Head of caudate nucleus (tissue), 42 donors: ENCODE results near the gene NTN1.

Source experiments
- DNase-seq, 42 donors: peaks; one replicate each; pipeline versions ENCODE4 v3.0.0 to v3.0.0-alpha.2; 2020 to 2021; ENCODE audit warnings: mixed read lengths in 7 of 42
- intact Hi-C: fragments of 100-400 bp; cut with DNase I; formaldehyde crosslinking; loops from one replicate; pipeline ENCODE4 v1.15.0; 2022

Gene NTN1

DNA sequence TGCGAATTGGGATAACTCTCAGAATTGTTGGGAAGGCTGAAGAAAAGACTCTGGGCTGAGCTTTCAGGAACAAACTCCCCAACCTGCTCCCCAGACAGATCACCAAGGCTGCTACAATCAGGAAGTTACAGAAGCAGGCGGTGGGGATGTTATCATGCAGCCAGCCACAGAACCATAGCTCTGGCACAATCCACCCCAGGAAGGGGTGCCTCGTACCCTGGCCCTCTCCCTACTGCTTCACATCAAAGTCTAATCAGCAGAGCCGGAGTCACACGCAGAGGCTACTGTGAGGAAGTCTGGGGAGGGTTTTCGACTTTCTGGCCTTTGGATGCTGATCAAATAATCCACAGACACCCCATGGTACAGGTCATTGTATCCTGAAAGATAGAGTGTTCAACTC lies 86.8 kb downstream of the NTN1 start:
- DNase-seq, result no peak
- intact Hi-C loops, result no loop called here

DNA sequence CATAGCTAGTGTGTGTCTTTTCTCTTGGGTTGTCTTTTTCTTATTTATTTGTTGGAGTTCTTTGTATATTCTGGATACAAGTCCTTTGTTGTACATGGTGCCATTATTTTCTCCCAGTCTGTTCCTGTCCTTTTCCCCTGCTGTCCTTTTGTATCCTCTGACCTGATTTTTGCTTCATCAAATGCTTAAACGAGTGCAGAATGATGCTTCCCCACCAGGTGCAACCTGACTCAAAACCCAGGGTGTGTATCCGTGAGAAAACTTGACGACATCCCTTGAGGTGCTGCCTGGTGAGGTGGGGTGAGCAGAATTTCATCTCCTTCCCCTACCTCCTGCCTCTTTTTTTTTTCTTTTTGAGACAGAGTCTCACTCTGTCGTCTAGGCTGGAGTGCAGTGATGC lies 88.6 kb downstream of the NTN1 start:
- intact Hi-C loops, result no loop called here
- DNase-seq, result no peak

DNA sequence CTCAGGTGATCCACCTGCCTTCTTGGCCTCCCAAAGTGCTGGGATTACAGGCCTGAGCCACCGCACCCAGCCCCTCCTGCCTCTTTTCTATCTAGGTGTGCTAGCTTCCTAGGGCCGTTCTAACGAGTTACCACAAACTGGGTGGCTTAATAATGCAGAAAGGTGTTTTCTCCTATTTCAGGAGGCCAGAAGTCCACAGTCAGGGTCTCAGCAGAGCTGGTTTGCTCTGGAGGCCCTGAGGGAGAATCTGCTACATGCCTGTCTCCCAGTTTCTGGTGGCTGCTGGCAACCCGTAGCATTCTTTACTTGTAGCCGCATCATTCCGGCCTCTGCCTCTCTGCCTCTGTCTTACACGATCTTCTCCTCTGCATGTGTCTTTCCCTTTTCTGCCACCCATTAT lies 89.2 kb downstream of the NTN1 start:
- intact Hi-C loops, result no loop called here
- no peak for DNase-seq

DNA sequence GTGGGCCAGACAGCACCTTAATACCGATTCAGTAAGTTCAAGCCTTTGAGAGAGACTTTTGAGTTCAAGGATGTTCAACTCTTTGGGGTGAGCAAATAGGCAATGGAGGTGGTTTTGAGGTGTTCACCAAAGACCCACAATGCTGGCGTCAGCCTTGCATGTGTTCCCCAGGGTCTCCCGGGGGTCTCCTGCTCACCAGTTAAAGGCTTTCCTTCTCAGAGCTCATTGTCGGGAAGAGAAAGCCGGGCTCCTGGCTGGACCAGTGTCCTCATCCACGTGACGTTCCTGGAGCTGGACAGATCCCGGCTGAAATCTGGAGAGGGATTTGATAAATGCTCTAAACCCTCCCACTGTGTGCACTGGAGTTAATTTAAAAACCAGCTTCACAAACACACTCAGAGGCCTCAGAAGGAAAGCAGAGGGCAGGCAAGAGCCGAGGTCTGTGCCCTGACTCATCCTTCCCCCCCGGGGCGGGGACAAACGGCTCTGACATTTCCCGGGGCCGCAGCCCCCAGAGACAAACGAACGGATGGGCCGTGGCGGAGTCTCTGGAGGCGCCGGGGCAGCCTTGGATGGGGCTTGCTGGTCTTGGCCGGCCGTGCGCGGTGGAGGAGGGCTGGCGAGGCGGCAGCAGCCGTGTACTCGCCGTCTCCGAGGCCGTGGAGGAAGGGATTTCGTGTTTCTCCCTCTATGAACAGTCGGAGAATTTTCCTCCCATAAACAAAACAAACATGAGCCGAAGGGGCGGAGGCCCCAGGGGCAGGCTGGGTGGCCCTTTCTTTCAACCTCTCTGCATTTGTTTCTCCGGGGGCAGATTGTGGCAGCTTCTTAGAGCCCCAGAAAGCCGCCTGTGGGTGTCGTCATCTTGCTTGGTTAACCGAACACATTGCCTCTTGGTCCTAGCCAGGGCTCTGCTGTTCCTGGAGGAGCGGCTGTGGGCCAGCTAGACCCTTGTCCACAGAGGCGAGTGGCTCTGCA lies 94.2 kb downstream of the NTN1 start:
- intact Hi-C loops, result no loop called here

DNA sequence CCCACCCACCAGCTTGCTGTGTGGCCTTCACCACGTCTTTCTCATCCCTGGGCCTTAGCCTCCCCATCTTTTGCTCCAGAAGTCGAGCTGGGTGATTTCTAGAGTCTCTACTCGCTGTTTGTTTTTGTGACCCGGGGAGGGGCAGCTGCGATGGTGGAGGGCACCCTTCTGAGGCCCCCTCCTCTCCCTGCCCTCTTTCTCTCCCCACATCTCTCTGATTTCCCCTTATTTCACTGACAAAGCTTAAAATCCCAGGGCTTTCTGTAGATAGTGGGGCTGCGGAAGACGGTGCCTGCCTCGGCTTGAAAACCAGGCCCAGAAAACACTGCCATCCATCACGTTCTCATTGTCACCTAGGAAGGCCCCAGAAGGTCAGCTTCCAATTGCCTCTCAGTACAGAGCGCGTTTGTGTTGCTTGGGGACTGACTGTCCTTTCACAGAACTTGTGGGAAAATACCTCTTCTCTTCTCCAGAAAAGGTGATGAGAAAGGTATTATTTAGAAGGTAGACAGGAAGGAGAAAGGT lies 95.1 kb downstream of the NTN1 start:
- DNase-seq, result no peak
- intact Hi-C loops, result no loop called here

More for the DNA sequence above, 94.2 kb downstream of the NTN1 start:
- DNase-seq, result peak in 33 of 42 donors; percentile 12 to 70 (median 33)

DNA sequence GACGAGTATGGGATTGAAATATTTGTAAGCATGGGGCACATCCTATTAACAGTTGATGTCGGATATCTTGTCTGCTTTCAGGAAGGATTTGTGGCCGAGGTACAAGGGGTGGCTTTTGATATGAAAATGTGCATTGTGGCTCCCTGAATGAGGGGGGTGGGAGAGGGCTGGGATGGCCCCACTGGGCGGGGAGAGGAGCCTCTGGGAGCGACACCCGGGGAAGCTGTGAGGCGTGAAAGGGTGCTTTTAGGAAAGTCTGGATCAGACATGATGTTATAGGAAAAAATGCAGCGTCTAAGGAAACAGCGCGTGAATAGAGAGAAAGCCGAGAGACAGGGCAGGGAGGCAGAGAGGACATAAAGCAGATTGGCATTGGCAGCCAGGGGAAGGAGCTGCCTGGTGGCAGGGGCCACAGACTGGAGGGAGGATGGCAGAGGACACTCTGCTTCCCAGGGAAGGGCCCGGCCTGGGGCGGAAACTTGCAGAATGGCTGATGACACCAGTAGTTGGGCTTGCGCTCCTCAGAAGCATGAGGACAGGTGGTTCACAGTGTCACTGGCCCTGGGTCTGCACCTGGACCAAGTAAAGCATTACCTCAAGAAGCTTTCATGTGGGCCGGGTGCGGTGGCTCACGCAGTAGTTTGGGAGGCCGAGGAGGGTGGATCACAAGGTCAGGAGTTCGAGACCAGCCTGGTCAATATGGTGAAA lies 95.7 kb downstream of the NTN1 start:
- intact Hi-C loops, result no loop called here
- DNase-seq, result no peak

DNA sequence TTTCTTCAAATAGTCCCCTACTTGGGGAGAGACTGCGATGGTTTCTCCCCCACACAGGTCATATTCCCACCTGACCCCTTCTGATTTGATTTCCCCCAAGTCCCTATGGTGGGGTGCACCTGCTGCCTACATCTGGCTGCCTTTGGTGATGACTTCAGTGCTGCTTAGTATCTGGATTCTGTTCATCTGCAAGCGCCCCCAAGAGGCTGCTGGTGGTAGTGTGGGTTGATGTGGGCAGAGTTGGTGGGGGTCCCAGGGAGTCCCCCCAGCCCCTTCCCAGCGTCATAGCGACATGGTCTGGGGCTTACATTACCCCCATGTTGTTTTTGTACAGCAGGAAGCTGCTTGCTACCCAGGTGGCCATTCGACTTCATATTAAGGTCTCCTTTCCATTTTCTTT lies 99.2 kb downstream of the NTN1 start:
- intact Hi-C loops, result no loop called here
- no peak for DNase-seq

DNA sequence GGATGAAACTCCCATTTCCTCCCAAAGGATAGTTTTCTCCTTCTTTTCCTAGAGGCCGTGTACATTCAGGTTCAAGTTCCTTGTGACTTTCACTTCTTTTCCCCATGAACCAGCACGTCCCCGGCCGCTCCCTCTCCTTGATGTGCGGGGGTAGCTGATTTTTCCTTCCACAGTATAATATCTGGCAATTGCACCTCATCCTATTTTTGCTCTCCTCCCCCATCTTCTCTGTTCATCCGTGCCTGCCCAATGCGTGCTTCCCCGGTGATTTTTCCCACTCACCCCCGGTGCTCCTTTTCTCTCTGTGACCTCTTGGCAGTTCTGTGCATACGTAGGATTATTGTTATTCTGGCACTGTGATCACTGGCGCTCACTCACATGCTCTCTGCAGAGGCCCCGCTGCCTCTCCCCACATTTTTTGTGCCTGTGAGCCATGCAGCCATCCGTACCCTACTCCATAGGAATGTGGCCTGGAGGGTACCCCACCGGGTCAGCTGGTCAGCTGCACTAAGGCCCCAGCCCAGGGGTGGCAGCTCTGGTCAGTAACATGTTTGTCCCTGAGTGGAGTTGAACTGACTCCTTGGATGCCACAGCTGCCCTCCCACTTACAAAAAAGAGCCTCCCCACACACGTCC lies 100.0 kb downstream of the NTN1 start:
- intact Hi-C loops, result no loop called here
- peak in 21 of 42 donors; percentile 12 to 57 (median 33) for DNase-seq

DNA sequence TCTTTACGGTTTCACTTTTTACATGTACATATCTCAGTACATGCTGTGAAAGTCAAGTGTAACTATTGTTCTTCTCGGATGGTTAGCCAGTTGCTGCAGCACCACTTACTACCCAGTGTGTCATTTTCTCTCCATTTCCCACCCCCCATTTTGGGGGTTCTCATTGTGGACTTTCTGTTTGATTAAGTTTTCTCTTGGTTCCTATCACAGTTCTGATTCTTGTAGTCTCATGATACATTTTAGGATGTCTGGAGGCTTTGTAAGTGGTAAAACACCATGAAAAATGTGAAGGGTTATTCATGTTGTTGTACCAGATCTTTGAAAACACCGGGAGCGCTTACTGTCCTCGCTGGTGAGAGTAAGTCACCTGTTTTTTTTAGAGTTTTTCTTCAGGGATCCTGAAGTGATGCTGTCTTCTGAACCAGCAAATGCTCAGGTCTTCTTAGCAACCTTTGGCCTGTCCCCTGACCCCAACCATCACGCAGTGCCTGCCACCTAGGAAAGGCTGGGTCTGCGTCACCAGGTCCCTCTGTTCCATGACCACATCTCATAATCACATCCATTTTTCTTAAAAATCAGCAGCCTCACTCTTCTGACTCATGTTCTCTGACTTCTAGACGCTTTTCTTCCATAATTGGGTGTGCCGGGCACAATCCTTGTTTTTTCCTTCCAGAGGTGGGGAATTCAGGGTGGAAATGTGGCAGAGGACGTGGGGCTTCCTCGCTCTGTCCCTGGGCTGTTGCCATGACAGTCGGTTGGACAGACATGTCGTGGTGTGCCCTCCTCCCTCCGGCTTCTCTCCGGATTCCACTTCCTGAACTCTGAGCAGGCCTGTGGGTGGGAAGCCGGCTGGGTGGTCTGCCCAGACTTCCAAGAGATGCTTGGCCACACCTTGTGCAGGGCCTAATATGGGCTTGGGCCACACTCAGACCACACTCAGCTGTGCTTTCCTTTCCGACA lies 102.6 kb downstream of the NTN1 start:
- no peak for DNase-seq
- intact Hi-C loops, result no loop called here

DNA sequence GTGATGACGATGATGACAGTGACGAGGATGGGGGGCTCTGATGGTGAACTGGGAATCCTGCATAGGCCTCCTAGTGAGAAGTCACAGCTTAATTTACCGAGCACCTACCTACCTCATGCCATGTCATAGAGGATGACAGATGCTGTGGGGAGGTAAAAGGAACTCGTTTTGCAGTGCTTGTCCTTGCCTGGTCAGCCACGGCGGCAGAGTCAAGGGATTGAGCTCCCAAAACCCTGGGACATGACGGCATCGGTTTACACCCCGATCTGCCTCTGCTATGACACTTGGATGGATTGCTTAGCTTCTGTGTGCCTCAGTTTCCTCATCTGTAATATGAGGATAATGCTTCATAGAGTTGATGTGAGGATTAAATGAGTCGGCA lies 103.2 kb downstream of the NTN1 start:
- intact Hi-C loops, result no loop called here

DNA sequence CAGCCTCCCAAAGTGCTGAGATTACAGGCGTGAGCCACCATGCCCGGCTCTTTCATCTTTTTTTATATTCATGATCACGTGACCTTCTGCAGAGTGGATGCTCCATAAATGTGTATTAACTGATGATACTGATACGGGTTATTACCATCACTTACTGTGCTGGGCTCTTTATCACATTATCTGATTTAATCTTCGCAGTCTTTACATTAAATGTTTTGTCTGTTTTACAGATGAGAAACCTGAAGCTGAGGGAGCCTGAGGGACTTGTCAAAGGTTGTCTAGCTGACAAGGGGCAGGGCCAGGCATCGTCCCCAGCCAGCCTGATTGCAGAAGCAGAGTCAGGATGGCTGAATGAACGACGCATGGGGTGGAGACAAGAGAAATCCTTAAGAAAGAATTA lies 104.4 kb downstream of the NTN1 start:
- intact Hi-C loops, result no loop called here
- no peak for DNase-seq

More for the DNA sequence above, 103.2 kb downstream of the NTN1 start:
- no peak for DNase-seq

DNA sequence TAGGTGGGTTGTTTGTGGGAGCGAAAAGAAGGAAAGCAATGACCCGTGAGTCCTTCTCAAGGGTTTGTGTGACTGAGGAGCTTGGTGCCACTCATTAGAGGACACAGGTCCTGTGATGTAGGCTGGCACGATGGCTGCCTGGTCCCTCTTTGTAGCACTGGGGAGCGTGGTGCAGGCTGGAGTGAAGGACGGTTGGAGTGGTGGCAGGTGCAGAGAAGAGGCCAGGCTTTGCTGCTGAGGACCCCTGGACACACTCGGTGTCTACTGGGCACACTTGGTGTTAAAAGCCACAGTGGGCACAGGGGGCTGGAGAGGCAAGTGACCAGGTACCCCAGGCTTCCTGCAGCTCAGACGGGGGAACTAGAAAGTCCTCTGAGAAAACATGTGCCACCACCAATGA lies 106.0 kb downstream of the NTN1 start:
- DNase-seq, result no peak
- intact Hi-C loops, result no loop called here

DNA sequence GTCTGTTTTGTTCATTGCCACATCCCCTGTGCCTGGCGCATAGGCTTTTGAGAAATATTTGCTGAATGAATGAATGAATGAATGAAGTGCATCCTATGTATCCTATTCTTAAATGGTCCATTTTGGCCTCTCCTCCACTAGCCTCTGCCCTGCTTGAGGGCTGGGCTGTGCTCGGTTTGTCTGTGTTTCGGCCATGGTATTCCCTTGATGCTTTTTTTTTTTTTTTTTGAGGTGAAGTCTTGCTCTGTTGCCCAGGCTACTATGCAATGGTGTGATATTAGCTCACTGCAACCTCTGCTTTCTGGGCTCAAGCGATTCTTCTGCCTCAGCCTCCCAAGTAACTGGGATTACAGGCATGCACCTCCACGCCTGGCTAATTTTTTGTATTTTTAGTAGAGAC lies 110.1 kb downstream of the NTN1 start:
- no peak for DNase-seq
- intact Hi-C loops, result no loop called here

DNA sequence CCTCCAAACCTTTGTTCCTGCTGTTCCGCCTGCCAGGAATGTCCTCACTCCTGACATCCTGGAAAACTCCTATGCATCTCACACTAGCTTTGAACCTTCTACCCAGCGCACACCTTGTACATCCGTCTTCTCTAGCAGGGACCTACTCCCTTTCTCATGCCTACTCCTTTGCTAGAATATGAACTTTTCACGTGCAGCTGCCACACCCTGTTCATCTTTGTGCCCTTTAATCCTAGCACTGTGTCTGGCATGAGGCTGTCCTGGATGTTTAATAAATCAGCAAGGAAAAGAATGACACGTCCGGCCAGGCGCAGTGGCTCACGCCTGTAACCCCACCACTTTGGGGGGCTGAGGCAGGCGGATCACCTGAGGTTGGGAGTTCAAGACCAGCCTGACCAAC lies 111.0 kb downstream of the NTN1 start:
- intact Hi-C loops, result no loop called here
- DNase-seq, result no peak

DNA sequence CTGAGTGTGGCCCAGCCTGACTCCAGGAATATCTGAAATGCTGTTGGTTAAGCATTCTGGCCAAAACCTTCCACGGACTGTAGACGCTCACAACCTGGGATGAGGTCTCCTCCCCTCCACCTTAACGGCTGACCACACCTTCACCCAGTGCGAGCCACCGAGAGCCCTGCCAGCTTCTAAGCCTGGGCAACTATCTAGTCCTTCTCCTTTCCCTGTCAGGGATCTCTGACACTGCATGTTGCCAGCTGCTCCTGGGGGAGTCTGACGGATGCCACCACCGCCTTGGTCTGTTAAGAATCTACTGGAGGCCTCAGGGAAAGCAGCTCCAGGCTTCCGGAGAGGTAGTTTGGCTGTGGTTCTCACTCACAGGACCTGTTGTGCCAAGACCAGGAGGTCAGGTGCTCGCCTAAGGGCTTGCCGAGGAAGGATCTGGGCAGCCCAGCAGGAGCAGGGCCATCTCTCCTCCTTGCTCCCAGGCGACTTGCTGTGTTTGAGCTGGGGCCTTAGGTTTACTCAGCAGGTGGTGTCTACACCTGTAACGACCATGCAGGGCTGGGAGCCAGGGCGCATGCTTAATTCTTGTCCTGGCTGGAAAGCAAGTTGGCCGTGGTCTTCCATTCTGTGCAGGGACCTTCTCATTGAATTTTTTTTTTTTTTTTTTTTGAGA lies 111.8 kb downstream of the NTN1 start:
- intact Hi-C loops, result no loop called here

DNA sequence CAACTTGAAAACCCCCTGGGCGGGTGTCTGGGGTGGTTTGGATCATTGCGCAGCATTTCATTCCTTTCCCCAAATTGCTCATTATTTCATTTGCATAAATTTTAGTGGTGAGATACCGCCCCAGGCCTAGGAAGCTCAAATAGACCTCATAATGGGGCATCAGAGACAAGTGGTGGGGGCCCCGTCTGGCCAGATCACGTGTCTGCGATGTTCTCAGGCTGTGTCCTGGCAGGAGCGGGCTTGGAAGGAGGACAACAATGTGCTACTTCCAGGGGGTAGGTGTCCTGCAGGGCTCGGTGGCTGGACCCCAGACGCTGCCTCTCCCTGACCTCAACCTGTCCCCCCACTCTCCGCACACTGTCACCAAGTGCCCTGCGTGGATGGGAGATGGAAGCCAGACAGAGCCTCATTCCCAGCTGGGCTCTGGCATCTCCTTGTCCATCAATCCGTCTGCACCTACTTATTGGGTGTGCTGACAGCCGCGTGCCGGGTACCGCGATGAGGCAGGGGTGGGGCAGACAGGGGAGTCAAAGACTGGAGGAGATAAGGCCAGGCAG lies 116.9 kb downstream of the NTN1 start:
- intact Hi-C loops, result no loop called here
- no peak for DNase-seq

More for the DNA sequence above, 111.8 kb downstream of the NTN1 start:
- no peak for DNase-seq

DNA sequence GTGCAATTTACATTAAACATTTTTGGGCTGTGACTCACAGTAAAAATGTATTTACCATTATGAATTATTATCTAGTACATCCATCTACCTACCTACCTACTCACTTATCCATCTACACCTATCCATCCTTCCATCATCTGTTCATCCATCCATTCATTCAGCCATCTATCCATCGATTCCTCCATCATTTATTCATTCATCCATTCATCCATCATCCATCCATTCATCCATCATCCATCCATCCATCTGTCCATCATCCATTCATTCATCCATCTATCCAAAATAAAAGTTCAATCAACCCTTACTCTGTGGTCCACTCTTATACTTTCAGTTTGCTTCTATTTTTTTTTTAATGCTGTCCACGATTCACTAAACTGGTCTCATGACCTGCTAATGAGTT lies 118.4 kb downstream of the NTN1 start:
- DNase-seq, result no peak
- intact Hi-C loops, result no loop called here
